ENCODE data around the gene ZDHHC7. TPM values are rescaled to one million over a fixed set of nuclear protein-coding genes. Genes with fewer than 3 reads are reported as not detected.

Gene ZDHHC7
- total RNA-seq, 1 experiment from 2014 or later, result 39.1 TPM

DNA sequence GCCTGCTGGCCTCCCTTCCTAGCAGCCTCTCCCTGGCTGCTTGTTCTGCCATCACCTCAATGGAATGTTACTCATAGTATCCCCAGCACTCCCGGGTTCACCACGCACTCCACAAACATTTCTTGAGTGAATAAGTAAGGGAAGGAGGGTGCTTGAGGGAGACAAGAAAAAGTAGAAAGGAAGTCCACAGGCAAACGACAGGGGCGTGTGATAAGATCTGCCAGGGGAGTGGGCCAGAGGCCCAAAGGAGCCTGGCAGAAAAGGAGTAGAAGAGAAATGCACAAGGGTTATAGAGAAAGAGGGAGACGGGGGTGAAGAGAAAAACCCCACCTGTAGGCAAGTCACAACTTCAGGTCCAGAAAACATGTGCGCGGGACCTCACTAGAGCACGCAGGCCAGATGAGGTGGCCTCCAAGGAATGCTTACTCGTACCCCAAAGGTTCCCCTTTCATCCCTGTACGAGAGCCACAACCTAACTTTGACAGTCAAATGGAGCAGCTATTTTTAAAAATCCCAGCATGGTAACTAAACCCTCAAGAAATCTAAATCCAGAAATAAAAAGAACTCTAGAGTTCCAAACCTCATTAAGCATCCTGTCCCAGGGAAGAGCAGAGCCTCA, 6.6 kb downstream of the ZDHHC7 start:
- no peak overlapping the region for H3K4me2 ChIP-seq (ENCODE audit: insufficient read depth, insufficient read length, low read length)
- H2BK15ac ChIP-seq (ENCODE audit: low read depth, low read length), result no peak overlapping the region
- H3K4me1 ChIP-seq (ENCODE audit: insufficient read depth, low read length), result no peaks in the 10 kb centered on the region
- H4K5ac ChIP-seq (ENCODE audit: insufficient read length, low read depth, low read length), result no peak overlapping the region
- peaks cover 7% of the 10 kb centered on the region for H3K79me1 ChIP-seq (ENCODE audit: insufficient read depth, low read depth, low read length, poor library complexity, severe bottlenecking)
- DNase-seq, result no peak
- peaks cover 23% of the 10 kb centered on the region; the same call in 1 of the 2 replicates for H3K79me2 ChIP-seq (ENCODE audit: insufficient read depth, low read length)
- Mint-ChIP-seq H3K4me3 (no peak overlapping the region; a peak in 1 of 5 replicates), H3K9me3 (no peaks in the 10 kb centered on the region), H3K4me1 (peaks cover 33 to 35% of the 10 kb centered on the region in 2 experiments), H3K36me3 (ENCODE audit: insufficient read depth in 1 of 3, low read depth in 3 of 3) (peaks cover 5 to 7% (median 6%) of the 10 kb centered on the region in 3 experiments; a peak in 3 of 7 replicates), H3K27me3 (ENCODE audit: low read depth) (no peaks in the 10 kb centered on the region), H3K27ac (peak overlapping the region; percentile 37 to 72 (median 65); a peak in 6 of 7 replicates)
- no peak overlapping the region for H2BK5ac ChIP-seq (ENCODE audit: insufficient read length, low read length)
- no peak overlapping the region for H3K23ac ChIP-seq (ENCODE audit: insufficient read length, low read depth, low read length)
- H3K9ac ChIP-seq (ENCODE audit: extremely low read depth, insufficient read length, low read length), result no peak overlapping the region
- H3K18ac ChIP-seq (ENCODE audit: insufficient read length, low read depth, low read length), result no peak overlapping the region
- no peak overlapping the region for H4K91ac ChIP-seq (ENCODE audit: insufficient read length, low read depth, low read length)
- no peak overlapping the region for H2AFZ ChIP-seq (ENCODE audit: low read length)
- TF ChIP-seq, protein P1, sequence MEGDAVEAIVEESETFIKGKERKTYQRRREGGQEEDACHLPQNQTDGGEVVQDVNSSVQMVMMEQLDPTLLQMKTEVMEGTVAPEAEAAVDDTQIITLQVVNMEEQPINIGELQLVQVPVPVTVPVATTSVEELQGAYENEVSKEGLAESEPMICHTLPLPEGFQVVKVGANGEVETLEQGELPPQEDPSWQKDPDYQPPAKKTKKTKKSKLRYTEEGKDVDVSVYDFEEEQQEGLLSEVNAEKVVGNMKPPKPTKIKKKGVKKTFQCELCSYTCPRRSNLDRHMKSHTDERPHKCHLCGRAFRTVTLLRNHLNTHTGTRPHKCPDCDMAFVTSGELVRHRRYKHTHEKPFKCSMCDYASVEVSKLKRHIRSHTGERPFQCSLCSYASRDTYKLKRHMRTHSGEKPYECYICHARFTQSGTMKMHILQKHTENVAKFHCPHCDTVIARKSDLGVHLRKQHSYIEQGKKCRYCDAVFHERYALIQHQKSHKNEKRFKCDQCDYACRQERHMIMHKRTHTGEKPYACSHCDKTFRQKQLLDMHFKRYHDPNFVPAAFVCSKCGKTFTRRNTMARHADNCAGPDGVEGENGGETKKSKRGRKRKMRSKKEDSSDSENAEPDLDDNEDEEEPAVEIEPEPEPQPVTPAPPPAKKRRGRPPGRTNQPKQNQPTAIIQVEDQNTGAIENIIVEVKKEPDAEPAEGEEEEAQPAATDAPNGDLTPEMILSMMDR (conservative IDR thresholded peaks at IDR 0.05), result no peak
- no peaks in the 10 kb centered on the region for H3K9me3 ChIP-seq (ENCODE audit: control insufficient read depth, low read depth, low read length)
- H4K20me1 ChIP-seq (ENCODE audit: control insufficient read depth, insufficient read depth, insufficient read length), result no peaks in the 10 kb centered on the region
- H3K4ac ChIP-seq (ENCODE audit: low read depth, low read length), result no peak overlapping the region
- no peaks in the 10 kb centered on the region for H3K27me3 ChIP-seq (ENCODE audit: insufficient read depth, low read length)
- no peak overlapping the region for H2BK120ac ChIP-seq (ENCODE audit: low read depth, low read length, poor library complexity, severe bottlenecking)
- no peak overlapping the region for H3K56ac ChIP-seq (ENCODE audit: insufficient read length, low read depth, low read length)
- no peak overlapping the region for H3T11ph ChIP-seq (ENCODE audit: low read length)
- no peaks in the 10 kb centered on the region for H3K23me2 ChIP-seq (ENCODE audit: insufficient read length, low read depth, low read length, poor library complexity, severe bottlenecking)
- no peak overlapping the region for H2BK12ac ChIP-seq (ENCODE audit: insufficient read length, low read depth, low read length)
- no CpG with 5 or more reads among the region's 10 CpGs for WGBS (ENCODE audit: extremely low coverage, insufficient read length, low lambda C conversion rate)
- no peak overlapping the region for H3K27ac ChIP-seq (ENCODE audit: insufficient read length, low read depth, low read length)
- H3K14ac ChIP-seq (ENCODE audit: insufficient read depth, low read length), result no peak overlapping the region
- H2BK20ac ChIP-seq (ENCODE audit: low read depth, low read length, poor library complexity, severe bottlenecking), result no peak overlapping the region
- no peak overlapping the region for H4K8ac ChIP-seq (replicated peaks; ENCODE audit: insufficient read length, low read depth, low read length)
- H2AK5ac ChIP-seq (ENCODE audit: insufficient read length, low read length), result no peak overlapping the region

Measured in H9 (cell line).